GM23248 (cell line): Measurements from ENCODE around the gene RERE.

Source experiments
- EZH2 ChIP-seq: fragments of 200-600 bp; sonication (generic); IDR thresholded peaks from 2 replicates; pipeline ENCODE4 v1.6.1; 2018; ENCODE audit warnings: antibody characterized with exemption, mild to moderate bottlenecking; ENCODE audit not compliant: insufficient read depth, poor library complexity, severe bottlenecking
- EZH2phosphoT487 ChIP-seq: fragments of 200-600 bp; sonication (generic); IDR thresholded peaks from 2 replicates; pipeline ENCODE4 v1.6.1; 2018; ENCODE audit warnings: antibody characterized with exemption, moderate library complexity, mild to moderate bottlenecking, low read depth; ENCODE audit not compliant: insufficient read depth

GRCh38 chr1:8473121-8473875 lies 344.1 kb downstream of the RERE start:
- TF ChIP-seq EZH2: no peak
- no peak for TF ChIP-seq EZH2phosphoT487
